Sigmoid colon (tissue), 7 donors: ENCODE data around the gene TFE3. TPM values are rescaled to one million over a fixed set of nuclear protein-coding genes. Genes with fewer than 3 reads are reported as not detected.

Source experiments
- DNase-seq: peaks from one replicate; pipeline ENCODE4 v3.0.0-alpha.2; 2019
- H3K27ac ChIP-seq, 4 donors: fragments of 200-600 bp; sonication (generic); one replicate each; pipeline ENCODE4 v1.5.1; 2016 to 2019; ENCODE audit warnings: mild to moderate bottlenecking in 1 of 4
- H3K27me3 ChIP-seq, 3 donors: fragments of 200-600 bp; sonication (generic); one replicate each; pipeline ENCODE4 v1.5.1; 2019; ENCODE audit warnings: mild to moderate bottlenecking in 1 of 3
- H3K36me3 ChIP-seq, 4 donors: fragments of 200-600 bp; sonication (generic); one replicate each; pipeline ENCODE4 v1.5.1; 2016 to 2019
- H3K4me1 ChIP-seq, 4 donors: fragments of 200-600 bp; sonication (generic); one replicate each; pipeline ENCODE4 v1.5.1; 2017 to 2019
- H3K4me3 ChIP-seq, 4 donors: fragments of 200-600 bp; sonication (generic); one replicate each; pipeline ENCODE4 v1.5.1; 2017 to 2019; ENCODE audit warnings: mild to moderate bottlenecking in 2 of 4, moderate library complexity in 1 of 4
- H3K9me3 ChIP-seq, 4 donors: fragments of 200-600 bp in 3 of 4; sonication (generic) in 3 of 4; one replicate each; pipeline versions ENCODE4 v1.5.1 to v1.6.1; 2013 to 2019
- EP300 ChIP-seq, 4 donors: sonication (generic); formaldehyde crosslinking; IDR thresholded peaks; one replicate each; pipeline ENCODE4 v1.6.1; 2017; ENCODE audit warnings: antibody characterized with exemption in 4 of 4
- POLR2A ChIP-seq, 2 donors: fragments of 450-650 bp; IDR thresholded peaks; one replicate each; pipeline ENCODE4 v1.6.1; 2016; ENCODE audit warnings: antibody characterized with exemption in 2 of 2, mild to moderate bottlenecking in 2 of 2, moderate library complexity in 2 of 2
- POLR2AphosphoS5 ChIP-seq, 4 donors: sonication (generic); formaldehyde crosslinking; IDR thresholded peaks; one replicate each; pipeline ENCODE4 v1.6.1; 2017; ENCODE audit warnings: antibody characterized with exemption in 4 of 4
- WGBS, 2 donors: extraction: QIAGEN DNeasy Blood & Tissue Kit; methylation state at CpG; one replicate each; pipeline ENCODE4 v1.1.7; 2013; 5-methylcytosine and 5-hydroxymethylcytosine counted together
- intact Hi-C: fragments of 100-400 bp; cut with DNase I; formaldehyde crosslinking; loops from one replicate; pipeline ENCODE4 v1.15.1; 2023
- polyA plus RNA-seq, 3 donors: library from polyadenylated mRNA; stranded (reverse); fragments of 200-250 nt; gene quantifications; one replicate each; pipeline ENCODE4 v1.2.3, GENCODE V29; 2013
- total RNA-seq, 4 donors: library from RNA; depleted of rRNA; stranded (reverse); fragments of >200 nt; gene quantifications; one replicate each; pipeline ENCODE4 v1.1.0, GENCODE V29; 2016
- TF ChIP-seq, protein P1 (sequence below), 4 experiments: fragments of 450-650 bp in 3 of 4; fragments of 200-600 bp in 1 of 4; IDR thresholded peaks; one replicate each; pipeline ENCODE4 v1.5.1; 2016 to 2019; ENCODE audit warnings: antibody characterized with exemption in 4 of 4, mild to moderate bottlenecking in 3 of 4, moderate library complexity in 2 of 4
- donor health status: healthy with polysubstance abuse.
- donor health status: Bipolar disorder and iron deficiency.
- donor health status: healthy.

TFE3 gene, protein sequence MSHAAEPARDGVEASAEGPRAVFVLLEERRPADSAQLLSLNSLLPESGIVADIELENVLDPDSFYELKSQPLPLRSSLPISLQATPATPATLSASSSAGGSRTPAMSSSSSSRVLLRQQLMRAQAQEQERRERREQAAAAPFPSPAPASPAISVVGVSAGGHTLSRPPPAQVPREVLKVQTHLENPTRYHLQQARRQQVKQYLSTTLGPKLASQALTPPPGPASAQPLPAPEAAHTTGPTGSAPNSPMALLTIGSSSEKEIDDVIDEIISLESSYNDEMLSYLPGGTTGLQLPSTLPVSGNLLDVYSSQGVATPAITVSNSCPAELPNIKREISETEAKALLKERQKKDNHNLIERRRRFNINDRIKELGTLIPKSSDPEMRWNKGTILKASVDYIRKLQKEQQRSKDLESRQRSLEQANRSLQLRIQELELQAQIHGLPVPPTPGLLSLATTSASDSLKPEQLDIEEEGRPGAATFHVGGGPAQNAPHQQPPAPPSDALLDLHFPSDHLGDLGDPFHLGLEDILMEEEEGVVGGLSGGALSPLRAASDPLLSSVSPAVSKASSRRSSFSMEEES
- total RNA-seq (10 to 100 TPM; 38.3 to 69.8 (median 56.0) TPM), polyA plus RNA-seq (10 to 100 TPM; 21.0 to 32.6 (median 30.9) TPM)

DNA sequence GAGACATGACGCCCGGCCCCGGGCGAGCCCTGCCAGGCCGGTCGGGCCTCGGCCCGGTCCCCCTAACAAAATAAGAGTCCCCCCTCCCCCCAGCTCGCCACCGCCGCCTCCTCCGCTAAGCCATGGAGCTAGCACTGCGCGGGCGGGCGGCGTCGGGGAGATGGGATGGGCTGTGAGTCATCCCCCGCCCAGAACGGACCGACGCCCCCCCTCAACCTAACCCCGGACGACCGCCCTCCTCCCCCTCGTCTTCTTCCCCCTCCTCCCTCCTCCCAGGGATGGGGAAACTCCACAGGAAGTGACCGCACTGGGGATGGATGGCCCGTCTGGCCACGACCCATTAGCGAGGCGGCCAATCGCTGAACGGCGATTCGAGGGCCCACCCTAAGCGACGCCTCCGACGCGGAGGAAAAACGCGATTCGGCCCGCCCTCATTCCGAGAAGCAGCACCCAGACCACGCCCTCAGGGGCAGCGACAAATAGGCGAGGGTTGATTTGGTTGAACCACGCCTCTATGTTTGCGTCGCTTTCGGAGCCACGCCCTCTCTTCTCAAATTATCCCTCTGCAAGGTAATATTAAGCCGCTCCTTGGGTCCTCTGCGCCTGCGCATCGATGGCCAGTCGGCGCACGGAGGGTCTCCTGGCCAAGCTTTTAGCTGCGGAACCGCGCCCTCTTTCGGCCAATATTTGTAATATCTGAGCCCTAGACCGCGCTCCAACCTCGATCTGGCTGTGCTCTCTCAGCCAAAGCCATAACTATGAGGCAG is at the start of gene TFE3:
TSS of gene TFE3 (minus strand) at position 138 of the 767 bp plus-strand sequence. CDS start at position 7, 131 bp downstream.
- Histone ChIP-seq H3K36me3 (peaks cover 0 to 11% (median 2%) of the 10 kb centered on the region in 4 donors), H3K27me3 (no peaks in the 10 kb centered on the region), H3K4me1 (peaks cover 0 to 24% (median 22%) of the 10 kb centered on the region in 4 donors), H3K4me3 (peak within 1 kb of the TSS; percentile 70 to 90 (median 76)), H3K9me3 (no peaks in the 10 kb centered on the region), H3K27ac (peak within 1 kb of the TSS; percentile 95 to 100 (median 98))
- 0% methylated on average over 67 of the region's 67 CpGs for WGBS, 2 donors
- DNase-seq = peak; percentile 99
- intact Hi-C loops = loop anchor here (2.0 to 10.0 kb wide), 4 partner anchors 85 to 1389 kb away; partner anchors contain the start of genes ELK1, MAGIX, PIM2 and UXT
- TF ChIP-seq, protein P1, sequence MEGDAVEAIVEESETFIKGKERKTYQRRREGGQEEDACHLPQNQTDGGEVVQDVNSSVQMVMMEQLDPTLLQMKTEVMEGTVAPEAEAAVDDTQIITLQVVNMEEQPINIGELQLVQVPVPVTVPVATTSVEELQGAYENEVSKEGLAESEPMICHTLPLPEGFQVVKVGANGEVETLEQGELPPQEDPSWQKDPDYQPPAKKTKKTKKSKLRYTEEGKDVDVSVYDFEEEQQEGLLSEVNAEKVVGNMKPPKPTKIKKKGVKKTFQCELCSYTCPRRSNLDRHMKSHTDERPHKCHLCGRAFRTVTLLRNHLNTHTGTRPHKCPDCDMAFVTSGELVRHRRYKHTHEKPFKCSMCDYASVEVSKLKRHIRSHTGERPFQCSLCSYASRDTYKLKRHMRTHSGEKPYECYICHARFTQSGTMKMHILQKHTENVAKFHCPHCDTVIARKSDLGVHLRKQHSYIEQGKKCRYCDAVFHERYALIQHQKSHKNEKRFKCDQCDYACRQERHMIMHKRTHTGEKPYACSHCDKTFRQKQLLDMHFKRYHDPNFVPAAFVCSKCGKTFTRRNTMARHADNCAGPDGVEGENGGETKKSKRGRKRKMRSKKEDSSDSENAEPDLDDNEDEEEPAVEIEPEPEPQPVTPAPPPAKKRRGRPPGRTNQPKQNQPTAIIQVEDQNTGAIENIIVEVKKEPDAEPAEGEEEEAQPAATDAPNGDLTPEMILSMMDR (IDR thresholded peaks at IDR 0.05) = peak in 2 of 4 experiments; percentile 46 to 51
- TF ChIP-seq POLR2A (IDR thresholded peaks at IDR 0.05) (peak; percentile 66 to 77), POLR2AphosphoS5 (IDR thresholded peaks at IDR 0.05) (peak; percentile 88 to 94 (median 91)), EP300 (IDR thresholded peaks at IDR 0.05) (peak in 1 of 4 donors; percentile 16)

DNA sequence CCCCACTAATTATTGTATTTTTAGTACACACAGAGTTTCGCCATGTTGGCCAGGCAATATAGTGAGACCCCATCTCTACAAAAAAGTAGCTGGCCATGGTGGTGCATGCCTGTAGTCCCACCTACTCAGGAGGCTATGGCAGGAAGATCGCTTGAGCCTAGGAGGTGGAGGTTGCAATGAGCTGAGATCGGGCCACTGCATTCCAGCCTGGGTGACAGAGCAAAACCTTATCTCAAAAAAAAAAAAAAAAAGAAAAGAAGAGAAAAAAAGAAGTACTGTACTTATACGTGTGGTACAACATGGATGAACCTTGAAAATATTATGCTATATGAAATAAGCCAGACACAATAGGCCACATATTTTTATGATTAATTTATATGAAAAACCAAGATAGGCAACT is 46.4 kb upstream of the TFE3 start:
- Histone ChIP-seq H3K9me3 (no peaks in the 10 kb centered on the region), H3K4me1 (no peaks in the 10 kb centered on the region), H3K27ac (no peak overlapping the region), H3K36me3 (no peaks in the 10 kb centered on the region), H3K4me3 (no peak overlapping the region), H3K27me3 (no peaks in the 10 kb centered on the region)
- 86 to 94% methylated on average over 4 of the region's 4 CpGs for WGBS, 2 donors
- intact Hi-C loops = no loop called here
- DNase-seq = no peak
- TF ChIP-seq POLR2AphosphoS5 (IDR thresholded peaks at IDR 0.05) = no peak
- TF ChIP-seq EP300 (IDR thresholded peaks at IDR 0.05) = no peak

DNA sequence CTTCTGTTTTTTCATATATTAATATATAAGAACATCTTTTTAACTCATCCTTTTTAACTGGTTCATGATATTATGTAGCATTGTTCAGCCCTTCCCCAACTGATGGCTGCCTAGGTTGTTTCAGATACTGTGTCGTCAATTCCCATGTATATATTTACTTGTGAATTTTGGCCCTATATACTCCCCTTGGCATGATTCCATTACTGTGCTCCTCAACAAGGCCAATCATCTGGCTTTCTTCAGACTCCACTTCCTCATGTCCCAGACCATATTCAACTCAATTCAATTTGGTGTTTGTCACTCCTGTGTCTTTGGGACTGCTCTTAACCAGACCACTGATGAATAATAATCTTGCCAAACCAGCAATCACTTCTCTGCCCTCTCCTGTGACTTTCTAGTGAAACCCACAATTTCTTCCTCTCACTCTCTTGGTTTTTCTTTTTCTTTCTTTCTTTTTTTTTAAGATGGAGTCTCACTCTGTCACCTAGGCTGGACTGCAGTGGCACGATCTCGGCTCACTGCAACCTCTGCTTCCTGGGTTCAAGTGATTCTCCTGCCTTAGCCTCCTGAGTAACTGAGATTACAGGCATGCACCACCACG is 39.2 kb upstream of the TFE3 start:
- peaks cover 0 to 6% (median 2%) of the 10 kb centered on the region in 4 donors for H3K36me3 ChIP-seq
- TF ChIP-seq EP300 (IDR thresholded peaks at IDR 0.05) = no peak
- no peak for TF ChIP-seq POLR2A (IDR thresholded peaks at IDR 0.05)
- TF ChIP-seq POLR2AphosphoS5 (IDR thresholded peaks at IDR 0.05) = no peak
- TF ChIP-seq, protein P1 (IDR thresholded peaks at IDR 0.05) = no peak
- DNase-seq = no peak
- H3K27me3 ChIP-seq = no peaks in the 10 kb centered on the region
- H3K4me3 ChIP-seq = no peak overlapping the region
- no peak overlapping the region for H3K27ac ChIP-seq
- intact Hi-C loops = no loop called here
- WGBS, 2 donors = 59 to 80% methylated on average over 4 of the region's 4 CpGs
- peaks cover 0 to 10% (median 7%) of the 10 kb centered on the region in 4 donors for H3K4me1 ChIP-seq
- no peaks in the 10 kb centered on the region for H3K9me3 ChIP-seq

DNA sequence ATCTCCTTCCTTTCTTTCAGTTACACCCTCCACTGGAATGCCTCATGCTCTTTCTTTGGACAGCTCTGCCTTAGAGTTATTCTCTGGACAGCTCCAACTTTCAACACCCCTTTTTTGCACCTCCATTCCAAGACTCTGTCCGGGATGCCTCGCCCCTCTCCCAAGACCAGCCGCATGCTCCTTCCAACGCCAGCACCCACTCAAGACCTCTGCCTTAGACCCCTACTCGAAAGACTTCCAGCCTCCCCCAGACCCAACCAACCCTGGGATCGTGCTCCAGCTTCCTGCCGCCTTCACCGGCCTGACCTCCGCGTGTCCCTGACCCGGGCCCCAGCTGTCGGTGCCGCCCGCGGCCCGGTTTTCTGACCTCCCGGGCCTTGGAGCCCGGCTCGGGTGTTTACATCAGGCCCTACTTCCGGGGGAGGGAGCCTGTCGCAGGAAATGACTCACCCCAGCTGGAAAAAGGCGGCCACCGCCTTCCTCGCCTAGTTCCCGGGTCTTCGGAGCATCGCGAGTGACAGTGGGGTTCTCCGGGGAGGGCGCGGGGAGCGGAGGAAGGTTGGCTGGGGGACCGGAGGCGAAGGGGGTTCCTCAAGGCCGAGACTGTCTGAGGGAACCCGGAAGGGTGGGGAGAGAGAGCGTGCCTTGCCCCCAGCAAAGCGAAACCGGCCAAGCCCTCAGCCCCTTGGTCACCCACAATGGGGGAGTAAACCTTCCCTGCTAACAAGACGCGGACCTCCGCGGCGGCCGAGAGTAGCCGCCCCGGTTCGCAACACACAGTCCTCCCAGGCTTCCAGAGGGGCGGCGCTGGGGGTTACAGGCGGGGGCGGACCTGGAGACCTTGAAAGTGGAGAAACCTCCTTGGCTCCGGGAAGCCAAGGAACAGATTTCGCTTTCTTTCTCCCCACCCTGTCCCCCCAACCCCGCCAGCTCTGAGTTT is 36.6 kb upstream of the TFE3 start, which contains the start of gene WDR45:
TSS of gene WDR45 (minus strand) at position 399 of the 940 bp plus-strand sequence. CDS start 1,792 bp downstream, outside the sequence.
- intact Hi-C loops = loop anchor here (2.0 kb wide), 1 partner anchor 77 kb away; the partner anchor contains the start of gene GRIPAP1
- DNase-seq = peak; percentile 88

More for the DNA sequence above, 36.6 kb upstream of the TFE3 start, which contains the start of gene WDR45:
- peak; percentile 68 to 76 for TF ChIP-seq POLR2A (IDR thresholded peaks at IDR 0.05)
- TF ChIP-seq, protein P1 (IDR thresholded peaks at IDR 0.05) = no peak
- TF ChIP-seq EP300 (IDR thresholded peaks at IDR 0.05) = no peak
- TF ChIP-seq POLR2AphosphoS5 (IDR thresholded peaks at IDR 0.05) = peak; percentile 77 to 86 (median 82)
- Histone ChIP-seq H3K9me3 (no peaks in the 10 kb centered on the region), H3K4me3 (peak within 1 kb of the TSS; percentile 53 to 69 (median 60)), H3K27me3 (no peaks in the 10 kb centered on the region), H3K36me3 (peaks cover 0 to 18% (median 6%) of the 10 kb centered on the region in 4 donors), H3K27ac (peak within 1 kb of the TSS; percentile 85 to 93 (median 90)), H3K4me1 (peaks cover 0 to 10% (median 7%) of the 10 kb centered on the region in 4 donors)
- WGBS, 2 donors = 1% methylated on average over 55 of the region's 55 CpGs
